GM23248 (cell line): ENCODE data around the gene PNPLA8.

Experiments used
- EZH2 ChIP-seq: fragments of 200-600 bp; sonication (generic); IDR thresholded peaks from 2 replicates; pipeline ENCODE4 v1.6.1; 2018; ENCODE audit warnings: antibody characterized with exemption, mild to moderate bottlenecking; ENCODE audit not compliant: insufficient read depth, poor library complexity, severe bottlenecking
- EZH2phosphoT487 ChIP-seq: fragments of 200-600 bp; sonication (generic); IDR thresholded peaks from 2 replicates; pipeline ENCODE4 v1.6.1; 2018; ENCODE audit warnings: antibody characterized with exemption, moderate library complexity, mild to moderate bottlenecking, low read depth; ENCODE audit not compliant: insufficient read depth

DNA sequence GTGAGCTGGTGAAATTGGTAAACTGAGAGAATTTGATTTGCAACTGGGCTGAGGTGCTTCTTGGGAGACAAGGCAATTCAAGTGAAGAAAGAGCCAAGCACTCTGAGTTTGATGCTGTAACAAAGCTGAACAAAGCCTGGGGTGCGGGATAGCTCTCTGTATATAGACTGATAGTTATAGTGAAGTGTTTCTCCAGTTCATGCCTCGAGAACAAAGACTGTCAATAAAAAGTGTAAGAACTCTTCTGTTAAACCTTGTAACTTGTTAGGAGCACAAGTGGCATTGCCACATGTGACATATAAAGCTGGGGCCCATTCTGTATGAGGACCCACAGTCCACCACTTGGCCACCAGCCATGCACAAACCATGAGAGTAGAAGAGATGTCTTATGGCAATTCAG, 11.3 kb upstream of the PNPLA8 start:
- TF ChIP-seq EZH2 (no peak), EZH2phosphoT487 (no peak)
